Loucy (cell line): Measurements from ENCODE around the gene SNAPC2.

Experiments used
- H2AFZ ChIP-seq: fragments of 200-600 bp; sonication (generic); 2 replicates; pipeline ENCODE4 v1.6.0; 2016; ENCODE audit warnings: antibody characterized with exemption, mild to moderate bottlenecking, low read length, moderate library complexity
- H3F3A ChIP-seq: fragments of 200-600 bp; 2 replicates; pipeline ENCODE4 v1.6.0; 2016; ENCODE audit warnings: antibody characterized with exemption, low read depth, mild to moderate bottlenecking
- H3K27me3 ChIP-seq: fragments of 200-600 bp; sonication (generic); 2 replicates; pipeline ENCODE4 v1.6.1; 2014; ENCODE audit warnings: low read length, mild to moderate bottlenecking; ENCODE audit not compliant: insufficient read depth, poor library complexity, severe bottlenecking
- H3K36me3 ChIP-seq: fragments of 200-600 bp; sonication (generic); 2 replicates; pipeline ENCODE4 v1.6.1; 2016; ENCODE audit warnings: low read length; ENCODE audit not compliant: insufficient read depth
- H3K4me1 ChIP-seq: fragments of 200-600 bp; sonication (generic); 2 replicates; pipeline ENCODE4 v1.5.1; 2014; ENCODE audit warnings: low read length, mild to moderate bottlenecking; ENCODE audit not compliant: insufficient read depth, poor library complexity, severe bottlenecking
- H3K4me2 ChIP-seq: fragments of 200-600 bp; sonication (generic); 2 replicates; pipeline ENCODE4 v1.6.0; 2014; ENCODE audit warnings: antibody characterized with exemption, low read length, low read depth, mild to moderate bottlenecking; ENCODE audit not compliant: poor library complexity, severe bottlenecking
- H3K4me3 ChIP-seq: fragments of 200-600 bp; sonication (generic); 2 replicates; pipeline ENCODE4 v1.5.1; 2014; ENCODE audit warnings: low read length, mild to moderate bottlenecking, mixed read lengths; ENCODE audit not compliant: poor library complexity, severe bottlenecking
- H3K79me2 ChIP-seq: fragments of 200-600 bp; sonication (generic); 2 replicates; pipeline ENCODE4 v1.6.1; 2014; ENCODE audit warnings: low read length; ENCODE audit not compliant: insufficient read depth
- H3K9ac ChIP-seq: fragments of 200-600 bp; sonication (generic); 2 replicates; pipeline ENCODE4 v1.6.0; 2014; ENCODE audit warnings: mild to moderate bottlenecking, low read depth, low read length, moderate library complexity; ENCODE audit not compliant: poor library complexity, severe bottlenecking
- H3K9me2 ChIP-seq: fragments of 200-600 bp; sonication (generic); replicated peaks from 2 replicates; pipeline ENCODE4 v1.6.1; 2016; ENCODE audit warnings: low read depth, low read length, mixed read lengths
- H3K9me3 ChIP-seq: fragments of 200-600 bp; sonication (generic); 2 replicates; pipeline ENCODE4 v1.6.1; 2014; ENCODE audit warnings: mild to moderate bottlenecking, antibody characterized with exemption, low read length, low read depth; ENCODE audit not compliant: insufficient read depth
- H4K20me1 ChIP-seq: fragments of 200-600 bp; sonication (generic); 2 replicates; pipeline ENCODE4 v1.6.0; 2014; ENCODE audit warnings: antibody characterized with exemption, low read length, mild to moderate bottlenecking; ENCODE audit not compliant: insufficient read depth, poor library complexity, severe bottlenecking
- CTCF ChIP-seq: fragments of 200-600 bp; sonication (generic); conservative IDR thresholded peaks from 2 replicates; pipeline ENCODE4 v1.5.1; 2014; ENCODE audit warnings: mild to moderate bottlenecking, antibody characterized with exemption, low read length
- EZH2phosphoT487 ChIP-seq: fragments of 200-600 bp; IDR thresholded peaks from 2 replicates; pipeline ENCODE4 v1.6.1; 2018; ENCODE audit warnings: antibody characterized with exemption, mild to moderate bottlenecking, moderate library complexity, borderline replicate concordance

Gene SNAPC2

GRCh38 chr19:7914099-7914498, 6.0 kb upstream of the SNAPC2 start:
- Histone ChIP-seq H2AFZ (no peak overlapping the region), H3K4me2 (no peak overlapping the region), H3K79me2 (no peaks in the 10 kb centered on the region), H4K20me1 (no peaks in the 10 kb centered on the region), H3K27me3 (no peaks in the 10 kb centered on the region), H3K9me3 (no peaks in the 10 kb centered on the region), H3K9me2 (no peaks in the 10 kb centered on the region), H3K4me3 (no peak overlapping the region), H3K4me1 (no peaks in the 10 kb centered on the region), H3K36me3 (peaks cover 20% of the 10 kb centered on the region; the same call in 1 of the 2 replicates), H3F3A (no peaks in the 10 kb centered on the region), H3K9ac (no peak overlapping the region)
- TF ChIP-seq CTCF (no peak), EZH2phosphoT487 (no peak)

- H3F3A ChIP-seq = no peaks in the 10 kb centered on the region
- no peaks in the 10 kb centered on the region for H3K9me2 ChIP-seq
- no peak within 1 kb of the TSS for H3K9ac ChIP-seq
- peaks cover 20% of the 10 kb centered on the region; the same call in 1 of the 2 replicates for H3K36me3 ChIP-seq
- H3K79me2 ChIP-seq = no peaks in the 10 kb centered on the region
- no peaks in the 10 kb centered on the region for H4K20me1 ChIP-seq
- H3K9me3 ChIP-seq = no peaks in the 10 kb centered on the region
- no peak for TF ChIP-seq EZH2phosphoT487
- TF ChIP-seq CTCF = no peak
- H3K4me1 ChIP-seq = peaks cover 1% of the 10 kb centered on the region
- H3K4me3 ChIP-seq = no peak within 1 kb of the TSS
- H3K4me2 ChIP-seq = no peak within 1 kb of the TSS
- H2AFZ ChIP-seq = no peak within 1 kb of the TSS
- H3K27me3 ChIP-seq = no peaks in the 10 kb centered on the region
Measured at GRCh38 chr19:7914598-7915045, 5.5 kb upstream of the SNAPC2 start, which contains the start of gene TGFBR3L. Gene TGFBR3L (plus strand): TSS chr19:7914830.

GRCh38 chr19:7915250-7916102, 4.7 kb upstream of the SNAPC2 start:
- no peaks in the 10 kb centered on the region for H3K27me3 ChIP-seq
- peaks cover 5% of the 10 kb centered on the region for H3K4me1 ChIP-seq
- no peak overlapping the region for H3K4me2 ChIP-seq
- H3F3A ChIP-seq = no peaks in the 10 kb centered on the region
- H2AFZ ChIP-seq = no peak overlapping the region
- TF ChIP-seq CTCF (no peak), EZH2phosphoT487 (no peak)
- peaks cover 20% of the 10 kb centered on the region; the same call in 1 of the 2 replicates for H3K36me3 ChIP-seq
- H3K9me2 ChIP-seq = no peaks in the 10 kb centered on the region
- H4K20me1 ChIP-seq = no peaks in the 10 kb centered on the region
- no peak overlapping the region for H3K4me3 ChIP-seq
- H3K79me2 ChIP-seq = no peaks in the 10 kb centered on the region
- no peak overlapping the region for H3K9ac ChIP-seq
- H3K9me3 ChIP-seq = no peaks in the 10 kb centered on the region
